ENCODE measurements around the gene ZDHHC3.

The ZDHHC3 gene

DNA sequence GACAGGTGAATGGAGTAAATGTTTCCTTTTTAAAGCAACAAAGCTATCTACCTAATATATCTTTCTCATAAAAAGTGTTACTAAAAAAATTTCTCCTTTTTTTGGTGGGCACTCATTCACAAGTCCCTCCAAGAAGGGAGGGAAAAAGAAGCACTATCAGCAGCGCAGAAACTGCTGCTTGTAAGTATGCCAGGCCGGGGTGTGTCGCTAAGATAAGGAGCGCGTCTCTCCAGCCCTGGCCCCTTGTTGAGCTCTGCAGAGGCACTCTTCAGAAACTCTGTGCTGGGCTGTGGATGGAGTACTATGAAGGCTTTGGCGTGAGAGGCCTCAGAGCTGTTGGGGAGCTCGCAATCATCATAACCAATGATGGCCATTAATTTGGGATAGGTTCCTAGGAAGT, 49.1 kb downstream of the ZDHHC3 start:
- no peak for DNase-seq (ENCODE audit: low read depth)

DNA sequence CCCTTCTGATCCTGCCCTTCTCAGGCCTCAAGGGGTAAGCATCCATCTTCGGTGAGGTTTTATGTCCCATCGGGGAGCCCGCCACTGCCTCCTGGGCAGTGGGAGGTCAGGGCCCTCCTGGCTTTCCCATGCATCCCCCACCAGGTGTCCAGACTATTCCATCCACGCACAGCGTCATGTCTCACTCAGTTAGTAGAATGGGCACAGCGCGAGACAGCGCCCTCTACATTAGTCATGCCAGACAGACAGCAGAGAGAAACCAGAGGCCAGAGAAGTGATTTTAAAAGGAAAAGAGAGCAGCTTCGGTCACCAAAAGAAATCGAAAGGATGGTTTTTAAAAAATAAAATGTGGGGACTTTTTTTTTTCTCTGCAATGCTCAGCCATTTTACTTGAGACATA, 49.8 kb downstream of the ZDHHC3 start:
- no peak for DNase-seq (ENCODE audit: low read depth)

GRCh38 chr3:44924457-44925084, 51.4 kb downstream of the ZDHHC3 start:
- DNase-seq (ENCODE audit: low read depth) = no peak

GRCh38 chr3:44923632-44924456, 52.1 kb downstream of the ZDHHC3 start:
- peak; percentile 31 for DNase-seq (ENCODE audit: low read depth)

DNA sequence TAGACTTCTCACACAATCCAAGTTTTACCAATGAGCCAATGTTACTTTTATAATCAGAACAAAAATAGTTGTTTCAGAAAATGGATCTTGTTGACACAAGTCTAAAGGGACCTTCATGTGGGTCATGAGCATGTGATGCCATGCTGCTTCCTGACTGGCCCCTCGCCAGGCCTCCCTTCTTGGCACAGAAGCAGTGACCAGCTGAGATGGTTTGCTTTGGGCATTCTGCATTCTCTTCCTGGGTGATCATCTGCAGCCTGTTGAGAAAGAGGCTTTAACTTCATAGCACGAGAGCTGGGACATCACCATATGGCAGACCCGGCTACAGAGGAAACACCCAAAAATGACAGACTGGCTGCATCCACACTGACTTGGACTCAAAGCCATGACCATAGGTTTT, 55.9 kb downstream of the ZDHHC3 start:
- DNase-seq (ENCODE audit: low read depth) = no peak

GRCh38 chr3:44918581-44918980, 57.4 kb downstream of the ZDHHC3 start:
- no peak for DNase-seq (ENCODE audit: low read depth)

- no peak for DNase-seq (ENCODE audit: low read depth)
These were observed 57.9 kb downstream of the ZDHHC3 start for GRCh38 chr3:44918087-44918486.

DNA sequence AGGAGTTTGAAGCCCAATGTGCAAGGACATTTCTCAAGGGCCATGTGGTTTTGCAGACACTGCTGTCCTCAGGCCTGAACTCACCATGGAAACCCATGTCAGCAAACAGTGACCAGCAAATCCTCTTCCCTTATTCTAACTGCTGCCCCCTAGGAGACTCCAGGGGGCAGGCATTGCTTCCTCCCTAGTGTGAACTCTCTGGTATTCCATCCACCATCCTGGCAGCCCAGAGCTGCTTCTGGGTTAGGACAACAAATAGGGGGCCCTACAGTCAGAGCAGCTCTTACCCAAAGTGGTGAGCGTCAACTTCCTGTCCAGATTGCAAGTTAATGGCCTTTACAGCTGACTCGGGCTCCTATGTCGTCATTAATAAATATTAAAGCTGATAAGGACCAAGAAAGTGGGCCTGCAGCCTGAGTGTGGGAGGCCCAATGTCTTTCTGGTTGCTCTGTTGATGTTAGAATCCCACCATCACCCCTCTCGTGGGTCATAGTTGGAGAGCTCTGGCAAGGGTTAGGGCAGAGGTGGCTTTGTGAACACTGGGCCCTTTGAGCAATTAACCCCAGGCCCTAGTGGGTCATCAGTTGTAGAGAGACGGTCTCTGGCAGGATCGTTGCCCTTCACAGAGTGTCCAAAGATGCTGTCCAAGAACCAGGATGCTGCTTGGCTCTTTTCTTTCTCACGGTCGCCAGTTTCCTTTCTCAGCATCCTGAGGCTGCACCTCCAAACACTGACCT, 60.1 kb downstream of the ZDHHC3 start:
- DNase-seq (ENCODE audit: low read depth) = no peak

- DNase-seq (ENCODE audit: low read depth) = no peak
These were observed 61.0 kb downstream of the ZDHHC3 start for GRCh38 chr3:44914936-44915335.

GRCh38 chr3:44913868-44914468, 62.0 kb downstream of the ZDHHC3 start:
- DNase-seq (ENCODE audit: low read depth) = no peak

GRCh38 chr3:44910693-44911092, 65.3 kb downstream of the ZDHHC3 start:
- DNase-seq (ENCODE audit: low read depth) = no peak

- no peak for DNase-seq (ENCODE audit: low read depth)
These were observed 66.9 kb downstream of the ZDHHC3 start for GRCh38 chr3:44909063-44909462.

GRCh38 chr3:44907612-44908011, 68.4 kb downstream of the ZDHHC3 start:
- DNase-seq (ENCODE audit: low read depth) = no peak

GRCh38 chr3:44906997-44907396, 69.0 kb downstream of the ZDHHC3 start:
- DNase-seq (ENCODE audit: low read depth) = no peak

GRCh38 chr3:44905446-44906157, 70.4 kb downstream of the ZDHHC3 start:
- DNase-seq (ENCODE audit: low read depth) = no peak

DNA sequence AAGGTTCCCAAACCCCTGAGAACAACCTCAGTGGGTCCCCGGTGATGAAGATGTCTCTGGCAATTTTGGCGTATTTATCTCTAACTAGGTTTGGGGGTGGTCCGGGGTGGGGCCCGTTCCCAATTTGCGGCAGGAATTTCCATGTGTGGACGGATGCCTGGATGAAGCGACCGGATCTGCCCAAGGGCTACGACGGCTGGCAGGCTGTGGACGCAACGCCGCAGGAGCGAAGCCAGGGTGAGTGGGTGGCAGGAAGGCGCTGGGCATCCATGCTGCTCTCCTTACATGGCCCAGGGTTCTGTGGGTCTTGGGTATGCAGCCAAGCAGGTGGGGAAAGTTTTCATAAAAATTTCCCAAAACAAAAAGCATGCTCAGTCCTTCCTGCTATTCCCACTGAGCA, 72.2 kb downstream of the ZDHHC3 start:
- no peak for DNase-seq (ENCODE audit: low read depth)

- DNase-seq (ENCODE audit: low read depth) = no peak
These were observed 72.7 kb downstream of the ZDHHC3 start for GRCh38 chr3:44903314-44903713.

GRCh38 chr3:44902628-44903027, 73.3 kb downstream of the ZDHHC3 start:
- DNase-seq (ENCODE audit: low read depth) = no peak

DNA sequence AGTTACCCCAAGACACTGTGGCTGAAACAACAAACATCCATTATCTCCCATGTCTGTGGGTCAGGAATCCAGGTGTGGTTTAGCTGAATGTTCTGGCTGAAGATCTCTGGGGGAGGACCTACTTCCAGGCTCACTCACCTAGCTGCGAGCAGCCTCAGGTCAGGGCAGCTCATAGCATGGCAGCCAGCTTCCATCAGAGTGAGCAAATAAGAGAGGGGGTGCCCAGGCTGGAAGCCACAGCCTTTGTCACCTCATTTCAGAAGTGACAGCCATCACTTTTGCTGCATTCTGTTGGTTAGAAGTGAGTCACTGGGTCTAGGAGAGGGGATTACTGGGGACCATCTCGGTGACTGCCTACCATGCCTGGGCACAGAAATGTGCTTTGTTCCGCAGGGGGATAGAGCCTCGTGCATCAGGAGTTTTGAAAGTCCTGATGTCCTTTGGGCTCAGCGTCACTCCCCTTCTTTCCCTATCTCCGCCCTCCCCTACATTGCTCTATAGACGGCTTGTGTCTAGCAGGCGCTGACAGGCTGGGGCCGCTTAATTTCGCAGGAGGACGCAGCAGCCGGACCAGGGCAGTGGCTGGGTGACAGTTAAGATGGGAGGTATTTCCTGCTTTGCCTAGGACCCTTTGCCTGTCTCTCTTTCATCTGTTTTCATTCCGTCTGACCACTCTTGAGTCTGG, 76.1 kb downstream of the ZDHHC3 start:
- no peak for DNase-seq (ENCODE audit: low read depth)

- DNase-seq (ENCODE audit: low read depth) = no peak
These were observed 79.5 kb downstream of the ZDHHC3 start for GRCh38 chr3:44896440-44896839.

- no peak for DNase-seq (ENCODE audit: low read depth)
These were observed 81.5 kb downstream of the ZDHHC3 start for GRCh38 chr3:44894485-44894884.
